GM04504 (cell line): ENCODE results near the gene SEPTIN10.
"Not testable (repeated sequence)": the region's sequence is repeated elsewhere in the genome, so short reads cannot be mapped to it uniquely, and the experiment has no call there.

Source experiments
- DNase-seq: peaks from one replicate; pipeline ENCODE4 v3.0.0-alpha.2; 2012; ENCODE audit warnings: low read depth

The SEPTIN10 gene

DNA sequence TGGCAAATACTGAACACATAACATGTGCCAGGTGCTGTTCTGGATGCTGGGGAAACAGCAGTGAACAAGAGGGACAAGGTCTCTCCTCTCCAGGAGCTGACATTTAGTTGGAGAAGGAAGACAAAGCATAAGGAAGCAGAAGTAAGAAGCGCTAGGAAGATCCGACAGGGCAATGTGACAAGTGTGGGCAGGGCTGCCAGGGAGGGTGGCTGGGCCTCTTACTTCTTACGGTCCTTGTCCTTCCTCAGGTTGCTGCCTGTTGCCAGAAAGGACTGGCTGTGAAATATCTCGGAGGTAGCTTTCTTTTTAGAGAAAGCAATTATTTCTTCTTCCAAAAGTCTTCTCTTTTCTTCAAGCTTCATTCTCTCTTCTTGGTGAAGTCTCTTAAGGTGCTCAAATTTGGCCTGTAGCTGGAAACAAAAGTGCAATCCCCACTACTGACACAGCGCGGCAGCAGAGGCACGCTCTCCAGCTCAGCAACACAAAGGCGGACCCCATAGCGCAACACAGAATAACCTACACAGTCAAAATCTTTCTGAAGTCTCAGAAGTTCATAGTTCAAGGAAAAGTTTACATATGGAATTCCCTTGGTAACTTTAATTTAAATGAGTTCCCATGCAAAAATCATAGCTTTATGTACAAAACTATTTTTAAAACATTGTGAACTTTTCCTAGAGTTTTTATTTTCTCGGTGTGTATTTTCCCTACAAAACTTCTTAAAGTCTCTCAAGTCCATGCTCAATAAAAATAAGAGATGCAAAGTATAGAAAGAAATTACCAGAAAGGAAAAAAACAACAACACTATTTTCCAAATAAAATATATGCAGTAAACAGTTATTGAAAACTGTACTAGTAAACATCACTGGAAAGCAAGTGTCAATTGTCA, 67.7 kb downstream of the SEPTIN10 start:
- peak; percentile 24 for DNase-seq

DNA sequence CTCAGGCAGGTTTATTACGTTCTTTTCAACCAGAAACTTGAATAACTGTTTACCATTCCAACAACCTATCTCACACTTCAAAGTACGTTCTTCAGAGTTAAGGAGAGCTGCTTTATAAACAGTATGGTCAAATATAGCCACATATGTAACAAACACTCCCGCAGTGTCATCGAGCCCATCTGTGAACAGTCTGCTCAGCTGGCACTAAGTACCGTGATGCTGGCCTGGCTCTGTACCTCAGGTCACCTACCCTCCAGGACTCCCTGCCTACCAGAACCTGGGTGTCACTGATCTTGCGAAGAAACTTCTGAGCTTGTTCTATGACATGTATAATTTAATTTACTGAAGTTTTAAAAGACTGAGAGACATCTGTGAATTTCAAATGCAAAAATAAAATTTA, 71.4 kb downstream of the SEPTIN10 start:
- no peak for DNase-seq

DNA sequence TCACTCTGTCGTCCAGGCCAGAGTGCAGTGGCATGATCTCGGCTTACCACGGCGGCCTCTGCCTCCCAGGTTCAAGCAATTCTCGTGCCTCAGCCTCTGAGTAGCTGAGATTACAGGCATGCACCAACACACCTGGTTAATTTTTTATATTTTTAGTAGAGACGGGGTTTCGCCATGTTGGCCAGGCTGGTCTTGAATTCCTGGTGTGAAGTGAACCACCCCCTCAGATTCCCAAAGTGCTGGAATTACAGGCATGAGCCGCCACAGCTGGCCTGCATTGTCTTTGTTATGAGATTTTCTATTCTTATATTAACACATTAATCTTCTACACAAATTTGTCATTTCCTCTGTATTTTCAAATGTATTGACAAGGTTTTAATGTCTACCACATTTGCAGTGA, 75.2 kb downstream of the SEPTIN10 start:
- DNase-seq, result no peak

DNA sequence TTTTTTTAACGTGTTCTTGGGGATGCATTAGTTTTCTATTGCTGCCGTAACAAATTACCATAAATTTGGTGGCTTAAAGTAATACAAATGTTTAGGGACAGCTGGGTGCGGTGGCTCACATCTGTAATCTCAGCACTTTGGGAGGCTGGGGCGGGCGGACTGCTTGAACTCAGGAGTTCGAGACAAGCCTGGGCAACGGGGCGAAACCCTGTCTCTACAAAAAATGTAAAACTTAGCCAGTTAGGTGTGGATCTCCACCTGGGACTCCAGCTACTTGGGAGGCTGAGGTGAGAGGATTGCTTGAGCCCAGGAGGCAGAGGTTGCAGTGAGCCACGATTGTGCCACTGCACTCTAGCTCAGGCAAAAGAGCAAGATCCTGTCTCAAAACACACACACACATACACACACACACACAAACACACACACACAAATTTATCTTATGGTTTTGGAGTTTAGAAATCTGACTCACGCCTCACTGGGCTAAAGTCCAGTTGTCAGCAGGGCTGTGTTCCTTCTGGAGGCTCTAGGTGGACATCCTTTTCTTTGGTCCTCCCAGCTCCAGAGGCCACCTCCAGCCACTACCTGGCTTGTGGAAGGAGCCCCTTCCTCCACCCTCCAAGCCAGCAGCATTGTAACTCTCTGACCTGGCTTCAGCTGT, 76.1 kb downstream of the SEPTIN10 start:
- no peak for DNase-seq

DNA sequence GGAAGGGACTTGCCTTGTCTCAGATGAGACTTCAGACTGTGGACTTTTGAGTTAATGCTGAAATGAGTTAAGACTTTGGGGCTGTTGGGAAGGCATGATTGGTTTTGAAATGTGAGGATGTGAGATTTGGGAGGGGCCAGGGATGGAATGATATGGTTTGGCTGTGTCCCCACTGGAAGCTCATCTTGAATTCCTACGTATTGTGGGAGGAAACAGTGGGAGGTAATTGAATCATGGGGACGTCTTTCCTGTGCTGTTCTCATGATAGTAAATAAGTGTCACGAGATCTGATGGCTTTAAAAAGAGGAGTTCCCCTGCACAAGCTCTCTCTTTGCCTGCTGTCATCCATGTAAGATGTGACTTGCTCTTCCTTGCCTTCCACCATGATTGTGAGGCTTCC, 77.2 kb downstream of the SEPTIN10 start:
- not testable (repeated sequence) for DNase-seq

DNA sequence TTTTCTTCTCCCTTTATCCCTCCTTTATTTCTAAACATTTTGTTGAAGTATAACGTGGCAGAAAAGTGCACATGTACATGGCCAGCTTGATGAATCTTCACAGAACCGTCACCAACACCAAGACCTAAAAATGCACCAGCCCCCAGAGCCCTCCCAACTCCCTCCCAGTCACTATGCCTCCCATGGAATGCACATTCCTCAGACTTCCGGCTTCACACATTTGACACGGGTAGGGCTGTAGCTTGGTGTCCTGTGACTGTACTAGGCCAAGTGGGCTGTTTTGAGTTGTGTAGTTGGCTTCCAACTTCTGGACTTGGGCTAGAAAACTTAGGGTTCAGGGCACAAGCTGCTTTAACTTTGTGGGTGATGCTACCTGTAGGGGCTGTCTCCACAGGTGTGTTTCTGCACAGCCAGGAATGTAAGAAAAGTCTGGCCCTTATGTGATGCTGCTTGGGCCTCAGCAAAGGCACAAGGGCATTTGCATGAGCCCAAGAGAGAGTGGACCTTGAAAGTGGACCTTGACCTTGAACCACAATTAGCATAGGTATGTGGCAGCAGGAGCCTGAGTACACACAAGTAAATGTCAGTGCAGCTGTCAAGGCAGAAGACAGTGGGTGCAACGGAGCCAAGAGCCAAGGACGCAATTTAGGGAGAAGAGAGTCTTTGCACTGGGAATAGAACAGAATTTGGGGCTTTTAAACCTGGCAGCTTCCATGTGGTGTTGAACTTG, 78.4 kb downstream of the SEPTIN10 start:
- DNase-seq, result no peak

DNA sequence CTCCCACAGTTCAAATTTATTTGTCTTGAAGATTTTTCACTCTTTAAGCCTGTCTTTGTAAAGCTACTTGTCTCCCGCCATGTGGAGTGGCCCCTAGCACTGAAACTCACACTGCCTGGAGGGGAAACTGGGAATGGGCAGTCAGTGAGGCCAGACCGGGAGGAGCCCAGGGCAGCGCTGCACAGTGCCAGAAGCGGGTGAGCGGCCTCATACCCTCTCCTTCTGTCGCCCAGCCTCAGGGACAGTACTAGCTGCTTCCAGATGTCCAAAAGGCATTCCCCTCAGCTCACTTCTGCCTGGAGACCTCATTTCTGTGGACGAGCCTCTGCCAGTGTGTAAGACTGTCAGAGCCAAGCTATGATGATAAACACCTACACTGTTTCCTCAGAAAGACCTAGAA, 79.9 kb downstream of the SEPTIN10 start:
- DNase-seq, result no peak

DNA sequence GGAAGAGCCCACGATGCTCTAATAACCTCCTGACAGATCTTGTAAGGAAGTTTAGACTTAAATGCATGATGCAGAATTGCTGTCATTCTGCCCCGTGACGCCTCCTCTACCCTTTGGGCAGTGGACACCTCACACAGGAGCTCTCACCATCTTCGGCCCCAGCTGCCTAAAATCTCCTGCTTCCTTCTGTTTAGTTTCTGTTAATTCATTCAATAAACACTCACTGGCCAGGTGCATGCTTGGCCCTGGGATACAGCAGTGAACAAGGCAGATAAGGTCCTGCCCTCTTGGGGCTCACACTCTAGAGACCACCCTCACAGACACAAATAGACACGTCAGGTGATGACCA, 81.1 kb downstream of the SEPTIN10 start:
- no peak for DNase-seq

DNA sequence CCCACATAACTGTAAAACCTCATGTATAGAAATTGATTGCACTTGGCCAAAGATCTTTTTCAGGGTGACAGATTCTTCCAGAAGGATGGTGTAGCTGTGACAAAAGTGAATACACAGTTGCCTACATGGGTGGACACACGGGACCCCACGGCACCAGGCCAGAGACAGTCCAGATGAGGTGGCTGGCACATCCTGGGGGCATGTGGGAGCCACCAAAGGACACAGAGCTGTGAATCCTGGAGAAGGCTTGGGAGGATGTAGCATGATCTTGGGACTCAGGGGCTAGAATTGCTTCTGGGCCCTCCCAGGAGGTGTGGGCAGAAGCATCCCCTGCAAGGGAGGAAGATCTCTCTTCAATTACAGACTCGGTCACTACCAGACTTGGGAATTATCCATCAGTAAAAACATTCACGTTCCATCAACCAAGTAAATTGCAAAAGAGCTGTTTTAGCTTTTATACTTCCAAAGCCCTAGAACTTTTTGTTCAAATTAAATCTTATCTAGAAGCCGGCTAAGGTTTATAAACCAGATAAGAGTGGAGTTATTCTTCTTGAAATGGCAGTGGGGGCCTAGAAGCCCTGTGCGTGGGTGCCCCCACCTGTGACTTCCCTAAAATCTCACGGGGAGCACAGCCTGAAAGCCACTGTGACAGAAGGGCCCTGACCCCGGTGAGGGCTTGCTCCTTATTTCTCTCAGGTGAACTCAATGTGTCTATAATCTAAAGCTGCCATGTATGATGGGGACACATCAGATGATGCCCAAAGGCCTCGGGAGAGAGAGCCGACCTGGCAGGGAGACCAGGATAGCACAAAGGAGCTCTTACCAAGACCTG, 81.7 kb downstream of the SEPTIN10 start:
- no peak for DNase-seq

DNA sequence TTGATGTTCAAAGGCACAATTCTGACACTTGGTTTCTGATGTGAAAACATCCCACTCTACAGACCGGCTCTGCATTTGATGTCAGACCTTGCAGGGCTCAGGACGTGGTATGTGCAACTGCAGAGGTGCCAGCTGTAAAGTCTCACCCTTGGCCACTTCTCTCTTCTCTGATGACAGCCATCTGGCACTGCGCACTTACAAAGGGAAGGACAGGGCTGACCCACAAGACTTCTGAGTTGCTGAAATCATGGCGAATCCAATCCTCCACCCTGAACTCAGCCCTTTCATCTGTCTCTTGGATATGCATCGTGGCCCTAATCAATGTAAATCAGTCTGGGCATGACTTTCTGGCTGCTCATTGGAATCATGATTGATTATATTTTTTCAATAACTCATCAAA, 82.5 kb downstream of the SEPTIN10 start:
- no peak for DNase-seq

DNA sequence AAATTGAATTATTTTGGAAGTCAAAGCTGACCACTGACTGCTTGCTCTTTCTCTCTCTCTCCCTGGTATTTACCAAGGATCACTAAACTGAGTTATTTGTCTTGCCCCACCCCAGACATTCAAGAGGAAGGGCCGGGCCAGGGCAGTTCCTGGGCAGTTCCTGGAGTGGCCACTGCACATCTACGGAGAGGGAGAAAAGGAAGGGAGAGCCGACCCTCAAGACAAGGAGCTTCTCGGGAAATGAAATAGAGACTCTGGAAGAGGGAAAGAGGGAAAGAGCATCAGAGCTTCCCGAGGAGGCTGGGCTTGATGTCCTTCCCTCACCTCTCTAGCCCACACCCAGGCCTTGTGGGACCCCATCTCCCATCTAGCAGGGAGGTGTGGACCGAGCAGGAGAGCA, 83.1 kb downstream of the SEPTIN10 start:
- DNase-seq, result no peak

DNA sequence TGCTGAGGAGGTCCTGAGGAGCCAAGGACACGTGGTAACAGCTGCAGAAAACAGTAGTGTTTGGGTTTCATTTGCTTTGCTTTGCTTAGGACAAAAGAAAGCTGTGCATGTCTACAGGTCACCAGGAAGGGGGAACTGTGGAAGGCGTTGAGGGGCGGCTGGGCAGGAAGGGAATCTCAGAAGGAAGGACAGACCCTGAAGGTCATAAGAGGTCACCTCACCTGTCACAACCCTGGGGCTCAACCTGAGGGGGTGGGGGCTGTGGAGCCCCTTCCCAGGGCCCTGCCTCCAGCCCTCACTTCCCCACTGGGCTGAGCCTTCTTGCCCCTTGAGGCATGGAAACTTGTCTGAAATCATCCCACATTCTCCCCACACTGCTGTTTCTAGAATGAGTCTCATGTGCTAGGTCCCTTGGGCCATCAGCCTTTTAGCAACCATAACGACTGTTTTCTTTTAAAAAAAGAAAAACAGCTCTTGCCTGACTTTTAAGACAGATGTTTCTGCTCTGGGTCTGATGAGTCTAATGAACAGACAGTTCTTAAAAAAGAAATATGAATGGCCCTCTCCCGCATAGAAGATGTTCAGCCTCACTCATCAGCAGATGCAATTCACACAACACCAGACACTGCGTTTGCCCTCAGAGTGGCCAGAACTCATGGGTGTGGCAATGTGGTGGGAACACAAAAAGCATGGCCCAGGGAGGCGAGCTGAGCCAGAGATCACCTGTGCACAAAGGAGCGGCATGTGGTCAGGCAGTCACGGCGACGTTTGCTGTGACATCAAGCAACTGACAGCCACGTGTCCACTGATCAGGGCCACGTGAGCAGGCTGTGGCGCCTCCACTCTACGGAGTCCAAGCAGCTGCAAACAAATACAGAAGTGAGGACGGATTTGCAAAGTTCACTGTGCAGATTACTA, 84.0 kb downstream of the SEPTIN10 start:
- DNase-seq, result no peak

DNA sequence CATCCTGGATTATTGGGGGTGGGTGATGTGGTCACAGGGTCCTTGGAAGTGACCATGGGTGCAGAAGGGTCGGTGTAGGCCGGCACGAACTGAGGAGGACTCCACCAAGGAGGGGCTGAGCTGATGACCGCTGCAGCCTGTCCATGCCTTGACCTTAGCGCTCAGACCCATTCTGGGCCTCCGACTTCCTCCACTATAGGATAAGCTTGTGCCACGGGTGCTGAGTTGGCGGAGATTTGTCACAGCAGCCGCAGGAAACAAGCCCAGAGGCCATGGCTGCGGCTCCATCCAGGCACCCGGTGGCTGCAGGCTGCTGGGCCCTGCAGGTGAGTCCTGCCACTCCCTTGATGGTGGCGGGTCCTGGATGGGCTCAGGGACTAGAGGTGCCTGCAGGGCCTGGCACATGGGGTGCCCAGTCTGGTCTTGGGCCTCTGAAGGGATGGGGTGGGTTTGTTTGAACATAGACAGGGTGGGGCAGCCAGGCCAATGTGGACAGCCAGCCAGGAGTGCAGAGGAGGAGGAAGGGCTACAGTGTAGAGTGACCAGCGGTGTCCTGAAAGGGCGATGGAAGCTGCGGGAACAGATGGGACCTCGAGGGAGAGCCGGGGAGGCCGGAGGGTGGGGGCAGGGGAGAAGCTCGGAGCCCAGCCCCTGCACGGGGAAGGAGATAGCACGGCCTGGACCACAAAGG, 84.8 kb downstream of the SEPTIN10 start:
- no peak for DNase-seq

DNA sequence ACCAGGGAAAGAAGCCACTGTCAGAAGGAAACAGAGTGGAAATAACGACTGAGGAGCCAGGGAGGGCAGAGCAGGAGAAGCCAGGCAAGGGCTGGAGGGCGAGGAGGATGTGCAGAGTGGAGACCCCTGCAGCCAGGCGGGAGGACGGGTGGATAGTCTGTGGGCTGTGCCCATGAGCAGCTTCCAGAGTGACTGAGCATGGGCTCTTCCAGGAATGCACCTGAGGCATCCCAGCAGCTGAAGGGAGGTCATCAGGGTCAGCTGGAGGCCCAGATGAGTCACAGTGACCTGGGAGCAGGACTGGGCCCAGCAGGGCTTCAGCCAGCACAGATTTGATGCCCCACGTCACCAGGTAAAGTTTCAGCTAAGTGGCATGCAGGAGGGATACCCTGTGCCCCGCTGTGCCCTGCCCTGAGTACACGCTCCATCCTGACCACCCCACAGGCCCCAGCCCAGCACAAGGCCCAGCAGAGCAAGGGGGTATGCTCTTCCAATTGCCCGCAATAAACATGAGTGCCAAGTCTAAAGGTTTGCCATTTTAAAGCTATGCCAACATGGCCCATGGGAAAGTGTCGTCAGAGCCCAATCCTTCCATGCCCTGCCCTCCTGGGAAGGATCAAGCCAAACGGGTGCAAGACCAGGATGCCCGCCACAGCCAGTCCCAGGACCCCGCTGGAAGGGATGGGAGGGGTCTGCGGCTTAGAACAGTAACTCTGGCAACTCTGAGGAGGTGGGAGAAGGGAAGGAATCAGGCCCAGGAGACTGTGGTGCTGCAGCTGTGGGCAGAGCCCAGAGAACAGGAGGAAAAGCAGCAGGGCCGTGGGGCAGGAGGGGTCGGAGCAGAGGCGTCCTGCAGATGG, 85.7 kb downstream of the SEPTIN10 start:
- no peak for DNase-seq

DNA sequence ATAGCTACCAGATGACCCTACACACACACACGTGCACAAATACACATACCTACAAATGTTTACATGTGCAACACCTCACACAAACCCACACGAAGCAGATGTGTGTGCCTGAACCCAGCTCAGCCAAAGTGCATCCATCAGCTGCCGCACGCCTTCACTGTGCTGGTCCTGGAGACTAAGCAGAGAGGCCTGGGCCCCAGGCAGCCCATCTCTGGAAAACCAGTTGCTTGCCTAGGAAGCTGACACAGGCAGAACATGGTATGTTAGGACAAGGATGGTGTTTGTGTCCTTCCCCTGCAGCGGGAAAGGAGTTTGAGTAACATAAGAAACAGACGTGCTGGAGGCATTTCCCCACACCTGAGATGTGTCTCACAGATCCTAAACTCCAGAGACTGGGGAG, 86.7 kb downstream of the SEPTIN10 start:
- DNase-seq, result no peak

DNA sequence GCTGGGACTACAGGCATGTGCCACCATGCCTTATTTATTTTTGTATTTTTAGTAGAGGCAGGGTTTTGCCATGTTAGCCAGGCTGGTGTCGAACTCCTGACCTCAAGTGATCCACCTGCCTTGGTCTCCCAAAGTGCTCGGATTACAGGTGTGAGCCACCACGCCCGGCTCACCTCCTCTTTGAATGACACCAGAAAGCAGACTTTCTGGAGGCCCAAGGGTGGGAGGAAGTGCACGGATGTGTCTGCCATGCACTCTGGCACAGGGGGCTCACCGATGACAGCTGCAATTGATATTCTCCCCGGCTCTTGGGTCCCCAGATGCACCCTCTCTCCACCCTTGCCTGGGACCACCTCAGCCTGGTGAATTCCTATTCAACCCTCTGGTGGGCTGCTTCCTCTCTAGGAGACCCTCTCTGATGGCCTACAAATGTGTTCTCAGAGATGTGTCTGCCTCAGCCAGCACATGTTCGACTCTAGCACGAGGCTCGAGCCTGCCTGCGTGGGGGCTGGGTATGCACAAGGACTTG, 87.3 kb downstream of the SEPTIN10 start:
- no peak for DNase-seq

DNA sequence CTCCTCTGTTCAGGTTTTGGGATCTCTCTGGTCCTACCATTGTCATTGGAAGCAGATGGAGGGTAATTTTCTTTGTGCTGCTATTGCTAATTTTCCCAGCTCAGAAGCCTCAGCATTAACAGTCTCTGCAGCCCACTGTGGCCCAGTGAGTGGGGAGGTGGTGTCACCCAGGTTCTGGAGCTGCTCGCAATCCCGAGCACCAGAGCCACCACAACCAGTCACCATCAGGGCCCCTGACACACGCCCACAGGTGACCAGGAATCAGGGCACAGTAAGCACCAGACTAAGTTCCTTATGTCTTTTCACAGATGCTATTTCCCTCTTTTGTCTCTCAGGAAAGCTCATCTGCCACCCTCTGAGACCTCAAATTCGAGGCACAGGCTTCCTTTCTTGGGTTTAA, 87.9 kb downstream of the SEPTIN10 start:
- no peak for DNase-seq

DNA sequence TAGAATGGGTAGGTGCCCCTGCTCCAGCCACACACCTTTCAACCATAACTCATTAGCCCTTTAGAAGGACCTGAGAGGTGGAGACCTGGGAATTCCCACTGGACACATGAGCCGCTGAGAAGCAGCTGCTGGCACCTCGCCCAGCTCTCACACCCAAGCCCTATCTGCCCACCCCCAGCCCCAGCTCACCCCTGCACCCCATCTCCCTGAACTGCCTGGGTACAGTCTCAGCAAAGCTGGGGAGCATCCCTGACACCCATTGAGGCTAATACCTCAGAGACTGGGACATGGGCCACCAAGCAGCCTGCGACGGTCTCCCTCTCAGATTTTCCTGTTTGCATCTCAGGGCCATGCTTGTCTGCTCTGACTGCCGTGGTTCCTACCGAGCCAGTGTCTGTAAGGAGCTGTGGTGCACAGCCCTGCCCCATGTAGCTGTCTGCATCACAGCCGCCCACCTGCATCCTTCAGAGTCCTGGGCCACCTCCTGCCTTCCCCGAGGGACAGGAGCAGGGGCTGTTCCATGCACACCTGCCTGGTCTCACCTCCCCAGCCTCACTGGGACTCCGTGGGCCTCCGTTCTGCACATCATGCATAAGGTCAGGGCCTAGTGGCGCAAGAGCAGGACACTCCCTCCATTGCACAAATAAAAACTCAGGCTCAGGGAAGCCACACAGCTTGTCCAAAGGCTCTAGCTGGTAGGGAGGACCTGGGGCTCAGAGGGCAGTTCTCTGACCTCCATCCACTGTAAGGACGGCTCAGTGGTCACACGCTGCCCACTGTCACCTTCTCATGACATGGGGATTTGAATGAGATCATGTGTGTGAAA, 90.0 kb downstream of the SEPTIN10 start:
- DNase-seq, result no peak
